Kidney (tissue), 14 donors: ENCODE results near the gene TOMT. TPM values are rescaled to one million over a fixed set of nuclear protein-coding genes. Genes with fewer than 3 reads are reported as not detected.
A peak's percentile ranks its signal among the peaks of the same experiment; 100 is the strongest.
"Not testable (repeated sequence)": the region's sequence is repeated elsewhere in the genome, so short reads cannot be mapped to it uniquely, and the experiment has no call there.

ENCODE experiments used
- DNase-seq, 5 donors: peaks; one replicate each; pipeline ENCODE4 v3.0.0-alpha.2; 2013 to 2020
- FAIRE-seq: peaks from 2 replicates; lab custom pipeline; 2012; peaks lifted over from hg19 to GRCh38; lab: Jason Lieb, UNC
- H3K27ac ChIP-seq, 2 donors: one replicate each; pipeline ENCODE4 v1.7.0; 2013; ENCODE audit warnings: low read depth in 2 of 2, low read length in 2 of 2, inconsistent platforms in 1 of 2
- H3K27me3 ChIP-seq: one replicate; pipeline ENCODE4 v1.7.1; 2013; ENCODE audit warnings: low read length, inconsistent platforms; ENCODE audit not compliant: control insufficient read depth, insufficient read depth
- H3K36me3 ChIP-seq, 3 donors: one replicate each; pipeline versions ENCODE4 v1.7.0 to v1.7.1; 2013; ENCODE audit warnings: low read length in 3 of 3, control low read depth in 1 of 3, inconsistent platforms in 1 of 3; ENCODE audit not compliant: insufficient read depth in 3 of 3, control insufficient read depth in 2 of 3
- H3K4me1 ChIP-seq, 3 donors: one replicate each; pipeline versions ENCODE4 v1.7.0 to v1.7.1; 2013; ENCODE audit warnings: low read length in 3 of 3, inconsistent platforms in 1 of 3, low read depth in 1 of 3; ENCODE audit not compliant: control insufficient read depth in 2 of 3, insufficient read depth in 2 of 3
- H3K4me3 ChIP-seq, 3 donors: one replicate each; pipeline versions ENCODE4 v1.7.0 to v1.8.1; 2013; ENCODE audit warnings: low read length in 3 of 3, control low read depth in 1 of 3, inconsistent platforms in 1 of 3
- H3K9ac ChIP-seq, 3 donors: one replicate each; pipeline versions ENCODE4 v1.7.0 to v1.7.1; 2013; ENCODE audit warnings: low read length in 3 of 3, control low read depth in 1 of 3, inconsistent platforms in 1 of 3
- H3K9me3 ChIP-seq, 3 donors: one replicate each; pipeline versions ENCODE4 v1.7.0 to v1.7.1; 2013; ENCODE audit warnings: low read length in 3 of 3, control low read depth in 1 of 3, inconsistent platforms in 1 of 3; ENCODE audit not compliant: control insufficient read depth in 2 of 3, insufficient read depth in 1 of 3
- intact Hi-C: fragments of 100-400 bp; cut with DNase I; formaldehyde crosslinking; loops from one replicate; pipeline ENCODE4 v1.11.1; 2022
- polyA plus RNA-seq: library from polyadenylated mRNA; stranded (reverse); fragments of 350-450 nt; fragmentation: Illumina TruSeq; extraction: RNeasy Lipid Tissue Mini Kit (QIAGEN cat#74804); gene quantifications from one replicate; pipeline ENCODE4 v1.2.3, GENCODE V29; 2014; ENCODE audit warnings: low read depth, low replicate concordance; ENCODE audit not compliant: insufficient read depth
- total RNA-seq: library from RNA; stranded (reverse); fragmentation: NEBNext Ultra II Directional; extraction: Animal tissue kit (Norgen Biotek cat#: 25700); gene quantifications from one replicate; pipeline ENCODE4 v1.2.1, GENCODE V29; 2021
- TF ChIP-seq, protein P1 (sequence below): IDR thresholded peaks from 3 replicates; pipeline ENCODE4 v1.5.1; 2012; ENCODE audit warnings: mild to moderate bottlenecking, moderate library complexity, borderline replicate concordance; ENCODE audit not compliant: insufficient read depth; ENCODE audit errors: extremely low read depth
- donor health status: control.
- donor health status: control.
- donor health status: control.
- donor health status: control.
- donor health status: control.
- donor health status: DM: yes; HTN: yes; CAD: no.
- donor health status: Normal renal cell carcinoma (clear cell type).

Gene TOMT
- total and polyA plus RNA-seq, 2 donors from 2014 or later = not detected

DNA sequence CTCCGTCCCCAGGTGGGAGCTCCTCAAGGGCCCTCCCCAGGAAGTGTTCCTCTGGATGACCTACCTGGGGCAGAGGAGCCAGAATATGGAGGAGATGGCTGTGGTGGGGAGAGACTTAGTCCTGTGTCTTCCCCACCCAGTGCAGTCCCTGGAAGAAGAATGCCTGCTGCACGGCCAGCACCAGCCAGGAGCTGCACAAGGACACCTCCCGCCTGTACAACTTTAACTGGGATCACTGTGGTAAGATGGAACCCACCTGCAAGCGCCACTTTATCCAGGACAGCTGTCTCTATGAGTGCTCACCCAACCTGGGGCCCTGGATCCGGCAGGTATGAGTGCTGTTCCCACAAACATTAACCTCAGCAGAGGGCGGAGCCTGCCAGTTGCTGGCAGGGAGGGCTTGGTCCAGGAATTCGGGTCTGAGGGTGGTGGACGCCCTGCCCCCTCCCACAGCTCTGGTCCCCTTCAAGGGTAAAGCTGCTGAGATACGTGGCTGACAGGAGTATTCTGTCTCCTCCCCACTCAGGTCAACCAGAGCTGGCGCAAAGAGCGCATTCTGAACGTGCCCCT lies 33.2 kb downstream of the TOMT start:
- Histone ChIP-seq H3K9ac (peak overlapping the region in 1 of 3 donors; percentile 26), H3K4me1 (no peaks in the 10 kb centered on the region), H3K27ac (no peak overlapping the region), H3K4me3 (peak overlapping the region in 2 of 3 donors; percentile 29 to 38), H3K27me3 (no peaks in the 10 kb centered on the region), H3K9me3 (no peaks in the 10 kb centered on the region), H3K36me3 (no peaks in the 10 kb centered on the region)
- intact Hi-C loops = no loop called here
- DNase-seq (peak in 4 of 5 donors; percentile 33 to 83 (median 42)), FAIRE-seq (no peak)
- TF ChIP-seq, protein P1, sequence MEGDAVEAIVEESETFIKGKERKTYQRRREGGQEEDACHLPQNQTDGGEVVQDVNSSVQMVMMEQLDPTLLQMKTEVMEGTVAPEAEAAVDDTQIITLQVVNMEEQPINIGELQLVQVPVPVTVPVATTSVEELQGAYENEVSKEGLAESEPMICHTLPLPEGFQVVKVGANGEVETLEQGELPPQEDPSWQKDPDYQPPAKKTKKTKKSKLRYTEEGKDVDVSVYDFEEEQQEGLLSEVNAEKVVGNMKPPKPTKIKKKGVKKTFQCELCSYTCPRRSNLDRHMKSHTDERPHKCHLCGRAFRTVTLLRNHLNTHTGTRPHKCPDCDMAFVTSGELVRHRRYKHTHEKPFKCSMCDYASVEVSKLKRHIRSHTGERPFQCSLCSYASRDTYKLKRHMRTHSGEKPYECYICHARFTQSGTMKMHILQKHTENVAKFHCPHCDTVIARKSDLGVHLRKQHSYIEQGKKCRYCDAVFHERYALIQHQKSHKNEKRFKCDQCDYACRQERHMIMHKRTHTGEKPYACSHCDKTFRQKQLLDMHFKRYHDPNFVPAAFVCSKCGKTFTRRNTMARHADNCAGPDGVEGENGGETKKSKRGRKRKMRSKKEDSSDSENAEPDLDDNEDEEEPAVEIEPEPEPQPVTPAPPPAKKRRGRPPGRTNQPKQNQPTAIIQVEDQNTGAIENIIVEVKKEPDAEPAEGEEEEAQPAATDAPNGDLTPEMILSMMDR = no peak

DNA sequence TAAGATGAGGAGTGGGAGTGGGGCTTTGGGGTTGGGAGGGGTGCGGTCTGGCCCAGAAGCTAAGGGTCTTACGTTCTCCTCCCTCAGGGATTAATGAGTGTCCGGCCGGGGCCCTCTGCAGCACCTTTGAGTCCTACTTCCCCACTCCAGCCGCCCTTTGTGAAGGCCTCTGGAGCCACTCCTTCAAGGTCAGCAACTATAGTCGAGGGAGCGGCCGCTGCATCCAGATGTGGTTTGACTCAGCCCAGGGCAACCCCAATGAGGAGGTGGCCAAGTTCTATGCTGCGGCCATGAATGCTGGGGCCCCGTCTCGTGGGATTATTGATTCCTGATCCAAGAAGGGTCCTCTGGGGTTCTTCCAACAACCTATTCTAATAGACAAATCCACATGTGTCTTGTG lies 33.8 kb downstream of the TOMT start:
- DNase-seq (no peak), FAIRE-seq (no peak)
- intact Hi-C loops = no loop called here
- Histone ChIP-seq H3K9me3 (no peaks in the 10 kb centered on the region), H3K36me3 (no peaks in the 10 kb centered on the region), H3K27me3 (no peaks in the 10 kb centered on the region), H3K4me3 (peak overlapping the region in 1 of 3 donors; percentile 29), H3K27ac (no peak overlapping the region), H3K9ac (no peak overlapping the region), H3K4me1 (no peaks in the 10 kb centered on the region)
- TF ChIP-seq, protein P1 = no peak

DNA sequence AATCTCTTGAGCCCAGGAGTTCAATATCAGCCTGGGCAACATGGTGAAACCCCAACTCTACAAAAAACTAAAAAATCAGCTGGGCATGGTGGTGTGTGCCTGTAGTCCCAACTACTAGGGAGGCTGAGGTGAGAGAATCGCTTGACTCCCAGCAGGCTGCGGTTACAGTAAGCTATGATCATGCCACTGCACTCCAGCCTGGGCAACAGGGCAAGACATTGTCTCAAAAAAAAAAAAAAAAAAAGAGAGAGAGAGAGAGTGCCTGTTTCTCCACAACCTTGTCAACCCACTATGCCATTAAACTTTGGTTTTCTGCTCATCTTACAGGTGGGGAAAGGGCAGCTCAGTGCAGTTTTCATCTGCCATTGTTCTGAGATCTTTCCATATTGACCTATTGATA lies 34.9 kb downstream of the TOMT start:
- Histone ChIP-seq H3K36me3 (no peaks in the 10 kb centered on the region), H3K27me3 (no peaks in the 10 kb centered on the region), H3K4me3 (no peak overlapping the region), H3K4me1 (no peaks in the 10 kb centered on the region), H3K9me3 (no peaks in the 10 kb centered on the region), H3K9ac (no peak overlapping the region), H3K27ac (no peak overlapping the region)
- intact Hi-C loops = no loop called here
- TF ChIP-seq, protein P1 = no peak
- DNase-seq = no peak
- FAIRE-seq = no peak

DNA sequence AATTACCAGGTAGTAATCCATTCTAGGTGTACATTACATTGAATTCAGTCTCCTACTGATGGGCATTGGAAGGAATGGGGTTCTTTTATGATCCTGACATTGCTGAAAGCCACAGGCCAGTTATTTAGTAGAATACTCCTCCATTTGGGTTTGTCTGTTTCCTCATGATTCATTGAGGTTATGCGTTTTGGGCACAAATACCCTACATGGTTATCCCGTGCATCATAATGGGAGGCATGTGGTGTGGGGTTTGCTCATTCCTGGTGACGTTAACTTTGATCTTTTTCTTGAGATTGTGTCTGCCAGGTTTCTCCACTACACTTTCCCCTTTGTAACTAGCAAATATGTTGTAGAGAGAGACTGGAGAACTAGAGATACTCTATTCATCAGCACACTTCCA lies 35.3 kb downstream of the TOMT start:
- DNase-seq (no peak), FAIRE-seq (no peak)
- Histone ChIP-seq H3K4me1 (no peaks in the 10 kb centered on the region), H3K9me3 (no peaks in the 10 kb centered on the region), H3K27ac (no peak overlapping the region), H3K36me3 (no peaks in the 10 kb centered on the region), H3K4me3 (no peak overlapping the region), H3K27me3 (no peaks in the 10 kb centered on the region), H3K9ac (no peak overlapping the region)
- TF ChIP-seq, protein P1 = no peak
- intact Hi-C loops = no loop called here

DNA sequence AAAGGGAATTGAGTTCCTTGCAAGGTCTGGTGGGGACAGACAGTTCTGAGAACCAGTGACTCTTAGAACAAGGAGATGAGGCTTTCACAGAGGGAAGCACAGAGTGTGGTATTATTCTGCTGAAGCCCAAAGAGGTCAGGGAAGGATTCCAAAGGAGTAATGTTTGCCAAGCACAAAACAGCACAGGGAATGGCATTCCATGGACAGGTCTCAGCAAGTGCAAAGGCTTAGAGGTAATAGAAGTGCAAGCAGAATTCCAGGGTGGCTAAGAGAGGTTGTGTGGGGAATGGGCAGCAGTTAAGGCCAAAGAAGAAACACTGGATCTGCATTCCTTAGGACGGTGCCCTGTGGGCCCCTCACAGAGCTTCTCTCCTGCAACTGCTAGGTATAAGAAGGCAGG lies 36.4 kb downstream of the TOMT start:
- H3K36me3 ChIP-seq, H3K4me3 ChIP-seq, H3K9me3 ChIP-seq, FAIRE-seq, intact Hi-C loops, H3K27me3 ChIP-seq, H3K9ac ChIP-seq, H3K27ac ChIP-seq, H3K4me1 ChIP-seq, DNase-seq: not testable (repeated sequence)
